Prostate gland (tissue), 2 donors: Measurements from ENCODE around the gene SPRTN. TPM values are rescaled to one million over a fixed set of nuclear protein-coding genes. Genes with fewer than 3 reads are reported as not detected.

Experiments used
- DNase-seq: peaks from one replicate; pipeline ENCODE4 v3.0.0-alpha.2; 2019; ENCODE audit warnings: low spot score
- H3K27ac ChIP-seq, 2 donors: fragments of 200-600 bp; sonication (generic); 2 replicates each; pipeline ENCODE4 v1.5.1; 2017 to 2019
- H3K27me3 ChIP-seq: fragments of 200-600 bp; sonication (generic); replicated peaks from 2 replicates; pipeline ENCODE4 v1.5.1; 2019; ENCODE audit not compliant: insufficient read depth
- H3K36me3 ChIP-seq, 2 donors: fragments of 200-600 bp; sonication (generic); 1 replicate in 1 of 2; 2 replicates in 1 of 2; pipeline versions ENCODE4 v1.5.1 to v1.8.1; 2017 to 2019
- H3K4me1 ChIP-seq: fragments of 200-600 bp; sonication (generic); replicated peaks from 2 replicates; pipeline ENCODE4 v1.5.1; 2019
- H3K4me3 ChIP-seq, 2 donors: fragments of 200-600 bp; sonication (generic); 2 replicates each; pipeline ENCODE4 v1.5.1; 2017 to 2019
- H3K9me3 ChIP-seq: fragments of 200-600 bp; sonication (generic); 2 replicates; pipeline ENCODE4 v1.5.1; 2017
- CTCF ChIP-seq, 4 experiments: fragments of 200-600 bp in 2 of 4; fragments of 450-650 bp in 2 of 4; sonication (generic) in 2 of 4; IDR thresholded peaks; 1 replicate in 3 of 4; 2 replicates in 1 of 4; pipeline ENCODE4 v1.5.1; 2016 to 2019; ENCODE audit warnings: antibody characterized with exemption in 4 of 4, mild to moderate bottlenecking in 2 of 4, moderate library complexity in 2 of 4
- POLR2A ChIP-seq: fragments of 450-650 bp; IDR thresholded peaks from one replicate; pipeline ENCODE4 v1.6.1; 2016; ENCODE audit warnings: antibody characterized with exemption, mild to moderate bottlenecking
- POLR2AphosphoS5 ChIP-seq: sonication (generic); formaldehyde crosslinking; IDR thresholded peaks from one replicate; pipeline ENCODE4 v1.6.1; 2017; ENCODE audit warnings: antibody characterized with exemption
- WGBS: methylation state at CpG from one replicate; pipeline ENCODE4 v1.1.5; 2018; 5-methylcytosine and 5-hydroxymethylcytosine counted together
- intact Hi-C: fragments of 100-400 bp; cut with DNase I; formaldehyde crosslinking; loops from one replicate; pipeline ENCODE4 v1.14.2; 2022
- total RNA-seq, 2 donors: library from RNA; depleted of rRNA; stranded (reverse); fragments of >200 nt; gene quantifications; one replicate each; pipeline ENCODE4 v1.1.0, GENCODE V29; 2016

SPRTN gene
- total RNA-seq, 2 donors from 2014 or later = 10.8 to 23.4 TPM

GRCh38 chr1:231392389-231393131 lies 54.5 kb downstream of the SPRTN start:
- no peaks in the 10 kb centered on the region for H3K9me3 ChIP-seq
- no peak overlapping the region for H3K4me3 ChIP-seq
- intact Hi-C loops = no loop called here
- no peak overlapping the region for H3K27ac ChIP-seq
- H3K36me3 ChIP-seq = no peaks in the 10 kb centered on the region
- TF ChIP-seq POLR2AphosphoS5 = no peak
- no peak for TF ChIP-seq CTCF (IDR thresholded peaks at IDR 0.05)
- TF ChIP-seq POLR2A = no peak
- whole genome bisulfite sequencing = 58% methylated on average over 1 of the region's 1 CpG
- no peaks in the 10 kb centered on the region for H3K4me1 ChIP-seq
- DNase-seq = no peak
- H3K27me3 ChIP-seq = no peaks in the 10 kb centered on the region

DNA sequence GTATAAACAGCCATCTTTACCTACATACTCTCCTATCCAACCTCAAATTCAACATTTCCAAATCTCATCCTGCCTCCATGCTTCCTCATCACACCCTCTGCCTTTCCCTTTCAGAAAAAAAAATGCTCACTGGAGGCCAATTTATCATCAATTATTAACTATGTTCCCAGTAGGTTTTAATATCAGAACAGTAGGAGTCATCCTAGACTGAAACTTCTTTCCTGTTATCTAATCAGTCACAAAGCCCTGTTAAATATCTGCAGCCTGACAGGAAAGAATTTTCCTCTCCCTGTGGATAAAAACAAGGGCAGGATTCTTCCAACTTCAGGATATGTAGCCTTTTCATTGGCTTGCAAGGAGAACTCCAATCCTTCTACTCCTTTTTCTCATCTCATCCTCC lies 55.6 kb downstream of the SPRTN start:
- H3K4me1 ChIP-seq = peaks cover 2% of the 10 kb centered on the region
- no peaks in the 10 kb centered on the region for H3K9me3 ChIP-seq
- TF ChIP-seq POLR2A (no peak), CTCF (IDR thresholded peaks at IDR 0.05) (no peak), POLR2AphosphoS5 (no peak)
- intact Hi-C loops = no loop called here
- no peaks in the 10 kb centered on the region for H3K27me3 ChIP-seq
- H3K27ac ChIP-seq = no peak overlapping the region
- no peaks in the 10 kb centered on the region for H3K36me3 ChIP-seq
- no peak for DNase-seq
- no peak overlapping the region for H3K4me3 ChIP-seq

DNA sequence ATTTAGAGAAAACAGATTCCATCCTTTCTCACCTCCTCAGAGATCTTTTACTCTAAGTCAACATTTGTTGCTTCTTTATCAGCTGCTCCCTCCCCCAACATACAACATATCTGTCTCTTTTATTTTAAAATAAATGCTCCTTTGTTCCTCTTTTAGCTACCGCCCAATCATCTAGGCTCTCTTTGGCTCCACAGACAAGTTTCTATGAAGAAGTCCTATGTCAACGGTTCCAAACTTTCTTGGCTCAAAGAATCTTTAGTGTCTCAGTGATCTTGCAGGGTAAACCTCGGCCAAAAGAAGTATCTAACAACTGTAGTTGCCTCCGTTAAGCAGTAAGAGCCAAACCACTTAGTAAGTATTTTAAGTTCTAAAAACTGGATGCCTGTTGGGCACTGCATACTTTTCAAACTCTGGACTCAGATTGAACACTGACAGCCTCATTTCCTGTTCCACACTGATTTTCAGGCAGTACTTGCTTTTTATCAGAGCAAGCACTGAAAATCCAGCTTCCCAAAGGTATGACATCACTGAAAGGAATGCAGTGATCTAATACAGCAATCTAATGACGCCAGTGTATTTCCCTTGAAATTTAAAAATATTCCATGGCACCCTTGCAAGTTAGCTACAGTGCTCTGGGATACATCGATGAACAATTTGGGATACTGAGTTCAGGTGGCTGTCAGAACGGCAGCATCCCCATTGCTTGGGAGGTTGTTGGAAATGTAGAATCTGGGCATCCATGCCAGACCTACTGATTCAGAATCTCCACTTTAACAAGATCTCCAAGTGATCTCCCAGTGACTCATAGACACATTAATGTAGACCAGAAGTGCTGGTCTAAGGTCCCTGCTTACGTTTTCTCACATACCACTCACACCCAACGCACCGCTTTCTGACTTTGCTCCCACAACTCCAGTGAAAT lies 57.2 kb downstream of the SPRTN start:
- Histone ChIP-seq H3K27ac (no peak overlapping the region), H3K4me3 (no peak overlapping the region), H3K36me3 (no peaks in the 10 kb centered on the region), H3K9me3 (no peaks in the 10 kb centered on the region), H3K4me1 (peaks cover 2% of the 10 kb centered on the region), H3K27me3 (no peaks in the 10 kb centered on the region)
- intact Hi-C loops = no loop called here
- TF ChIP-seq CTCF (IDR thresholded peaks at IDR 0.05) (no peak), POLR2A (no peak), POLR2AphosphoS5 (no peak)
- 62% methylated on average over 10 of the region's 10 CpGs for WGBS
- no peak for DNase-seq

- H3K4me1 ChIP-seq = peaks cover 2% of the 10 kb centered on the region
- WGBS = 96% methylated on average over 4 of the region's 4 CpGs
- no peak overlapping the region for H3K27ac ChIP-seq
Measured at GRCh38 chr1:231395998-231396390, 57.9 kb downstream of the SPRTN start.

More at GRCh38 chr1:231395998-231396390, 57.9 kb downstream of the SPRTN start:
- no peak for DNase-seq
- H3K36me3 ChIP-seq = no peaks in the 10 kb centered on the region
- TF ChIP-seq POLR2AphosphoS5 (no peak), POLR2A (no peak), CTCF (IDR thresholded peaks at IDR 0.05) (no peak)
- H3K4me3 ChIP-seq = no peak overlapping the region
- no peaks in the 10 kb centered on the region for H3K9me3 ChIP-seq
- H3K27me3 ChIP-seq = no peaks in the 10 kb centered on the region
- intact Hi-C loops = no loop called here
